Neuron (in vitro differentiated cells): ENCODE measurements around the gene MSN.
"Not testable (repeated sequence)": the region's sequence is repeated elsewhere in the genome, so short reads cannot be mapped to it uniquely, and the experiment has no call there.

Experiments used
- H2AFZ ChIP-seq: one replicate; pipeline ENCODE4 v1.6.1; 2013; ENCODE audit warnings: low read depth, mild to moderate bottlenecking, inconsistent platforms, low read length, moderate library complexity
- H3K27me3 ChIP-seq: one replicate; pipeline ENCODE4 v1.6.1; 2013; ENCODE audit warnings: low read length; ENCODE audit not compliant: insufficient read depth
- H3K36me3 ChIP-seq: one replicate; pipeline ENCODE4 v1.6.1; 2013; ENCODE audit warnings: low read length; ENCODE audit not compliant: insufficient read depth
- H3K4me1 ChIP-seq: one replicate; pipeline ENCODE4 v1.6.1; 2013; ENCODE audit warnings: low read length; ENCODE audit not compliant: insufficient read depth
- H3K4me3 ChIP-seq: 2 replicates; pipeline ENCODE4 v1.5.1; 2013; ENCODE audit warnings: mild to moderate bottlenecking, low read length, moderate library complexity
- H3K9me3 ChIP-seq: one replicate; pipeline ENCODE4 v1.6.1; 2013; ENCODE audit warnings: low read length

MSN gene

DNA sequence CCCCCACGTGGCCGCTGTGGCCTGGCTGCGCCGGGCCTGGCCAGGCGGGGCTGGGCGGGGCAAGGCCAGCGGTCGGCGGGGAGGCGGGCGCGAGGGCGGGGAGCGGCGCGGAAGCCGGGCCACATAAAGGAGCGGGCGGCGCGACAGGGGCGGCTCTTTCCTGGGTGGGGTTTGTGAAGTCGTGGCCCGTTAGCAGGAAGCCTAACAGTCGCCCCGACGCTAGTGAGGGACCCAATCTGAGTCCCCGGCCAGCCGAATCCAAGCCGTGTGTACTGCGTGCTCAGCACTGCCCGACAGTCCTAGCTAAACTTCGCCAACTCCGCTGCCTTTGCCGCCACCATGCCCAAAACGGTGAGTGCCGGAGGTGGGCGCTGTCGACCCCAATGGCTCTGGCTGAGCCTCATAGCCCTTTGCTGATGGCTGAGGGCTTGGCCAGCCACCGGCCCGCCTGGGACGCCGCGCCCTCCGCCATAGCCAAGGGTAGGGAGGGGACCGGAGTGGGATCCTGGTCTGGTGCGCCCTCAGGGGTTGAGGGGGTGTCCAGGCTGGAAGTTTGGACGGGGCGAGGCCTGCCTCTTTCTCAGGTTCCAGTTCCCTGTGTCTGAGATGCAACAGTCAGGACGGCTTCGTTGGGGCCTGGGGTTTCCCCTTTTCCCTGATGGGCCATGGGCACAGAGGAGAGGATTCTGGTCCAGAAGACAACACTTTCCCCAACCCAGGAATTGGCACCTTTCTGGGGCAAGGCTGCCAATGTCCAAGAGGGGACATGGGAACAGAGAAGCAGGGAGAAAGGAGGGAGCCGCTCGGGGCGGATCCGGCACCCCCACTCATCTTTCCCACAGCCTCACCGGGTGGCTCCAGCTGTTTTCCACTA is at the start of gene MSN:
TSS of gene MSN (plus strand) at position 152 of the 874 bp plus-strand sequence. CDS start at position 340, 188 bp downstream.
- Histone ChIP-seq H3K27me3 (no peaks in the 10 kb centered on the region), H3K4me1 (peaks cover 6% of the 10 kb centered on the region), H3K36me3 (no peaks in the 10 kb centered on the region), H2AFZ (no peak within 1 kb of the TSS), H3K9me3 (no peaks in the 10 kb centered on the region), H3K4me3 (peak within 1 kb of the TSS; percentile 86)

DNA sequence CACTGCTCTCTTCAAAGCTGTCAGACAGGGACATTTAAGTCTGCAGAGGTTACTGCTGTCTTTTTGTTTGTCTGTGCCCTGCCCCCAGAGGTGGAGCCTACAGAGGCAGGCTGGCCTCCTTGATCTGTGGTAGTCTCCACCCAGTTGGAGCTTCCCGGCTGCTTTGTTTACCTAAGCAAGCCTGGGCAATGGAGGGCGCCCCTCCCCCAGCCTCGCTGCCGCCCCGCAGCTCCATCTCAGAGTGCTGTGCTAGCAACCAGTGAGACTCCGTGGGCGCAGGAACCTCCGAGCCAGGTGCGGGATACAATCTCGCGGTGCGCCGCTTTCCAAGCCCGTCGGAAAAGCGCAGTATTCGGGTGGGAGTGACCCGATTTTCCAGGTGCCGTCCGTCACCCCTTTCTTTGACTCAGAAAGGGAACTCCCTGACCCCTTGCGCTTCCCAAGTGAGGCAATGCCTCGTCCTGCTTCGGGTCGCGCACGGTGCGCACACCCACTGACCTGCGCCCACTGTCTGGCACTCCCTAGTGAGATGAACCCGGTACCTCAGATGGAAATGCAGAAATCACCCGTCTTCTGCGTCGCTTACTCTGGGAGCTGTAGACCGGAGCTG is 47.3 kb upstream of the MSN start:
- H3K4me1 ChIP-seq, H3K4me3 ChIP-seq, H3K9me3 ChIP-seq, H2AFZ ChIP-seq, H3K27me3 ChIP-seq, H3K36me3 ChIP-seq: not testable (repeated sequence)

DNA sequence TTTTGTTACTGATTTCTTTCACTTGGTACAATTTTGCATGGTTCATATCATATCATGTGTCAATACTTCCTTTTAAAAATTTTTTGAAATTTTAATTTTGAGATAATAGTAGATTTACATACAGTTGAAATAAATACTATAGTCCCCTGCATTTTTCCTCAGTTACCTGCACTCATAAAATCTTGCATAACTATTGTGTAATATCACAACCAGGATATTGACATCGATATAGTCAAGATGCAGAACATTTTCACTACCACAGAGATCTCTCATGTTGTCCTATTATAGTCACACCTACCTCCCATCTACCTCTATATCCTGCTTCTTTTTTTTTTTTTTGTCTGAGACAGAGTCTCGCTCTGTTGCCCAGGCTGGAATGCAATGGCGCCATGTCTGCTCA is 36.7 kb upstream of the MSN start:
- Histone ChIP-seq H3K36me3 (no peaks in the 10 kb centered on the region), H3K4me3 (no peak overlapping the region), H2AFZ (no peak overlapping the region), H3K9me3 (no peaks in the 10 kb centered on the region), H3K27me3 (no peaks in the 10 kb centered on the region), H3K4me1 (no peaks in the 10 kb centered on the region)

- Histone ChIP-seq H3K4me1 (no peaks in the 10 kb centered on the region), H3K36me3 (no peaks in the 10 kb centered on the region), H3K4me3 (no peak overlapping the region), H2AFZ (no peak overlapping the region), H3K9me3 (no peaks in the 10 kb centered on the region), H3K27me3 (no peaks in the 10 kb centered on the region)
Observed at GRCh38 chrX:65633826-65634225, 33.6 kb upstream of the MSN start.

GRCh38 chrX:65634732-65635131 is 32.7 kb upstream of the MSN start:
- H3K4me1 ChIP-seq = no peaks in the 10 kb centered on the region
- H2AFZ ChIP-seq = no peak overlapping the region
- no peak overlapping the region for H3K4me3 ChIP-seq
- no peaks in the 10 kb centered on the region for H3K36me3 ChIP-seq
- no peaks in the 10 kb centered on the region for H3K27me3 ChIP-seq
- no peaks in the 10 kb centered on the region for H3K9me3 ChIP-seq

GRCh38 chrX:65635378-65635777 is 32.1 kb upstream of the MSN start:
- Histone ChIP-seq H3K9me3 (no peaks in the 10 kb centered on the region), H3K36me3 (no peaks in the 10 kb centered on the region), H3K27me3 (no peaks in the 10 kb centered on the region), H3K4me1 (no peaks in the 10 kb centered on the region), H3K4me3 (no peak overlapping the region), H2AFZ (no peak overlapping the region)

DNA sequence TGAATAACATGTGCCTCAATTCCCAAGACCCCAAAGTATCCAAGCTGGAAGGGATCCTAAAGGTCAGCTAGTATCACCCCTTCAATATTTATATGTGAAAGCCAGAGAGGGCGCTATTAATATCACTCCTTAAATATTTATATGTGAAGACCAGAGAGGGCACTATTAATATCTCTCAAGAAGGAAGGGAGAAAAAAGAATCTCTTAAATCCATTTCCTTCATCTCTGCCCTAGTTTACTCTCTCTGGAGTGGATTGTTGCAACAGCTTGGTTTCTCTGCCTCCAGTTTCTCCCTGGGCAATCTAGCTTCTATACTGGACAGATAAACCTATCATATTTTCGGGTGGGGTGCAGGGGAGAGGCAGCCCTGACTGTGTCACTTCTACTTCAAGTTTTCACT is 31.6 kb upstream of the MSN start:
- H3K9me3 ChIP-seq = no peaks in the 10 kb centered on the region
- no peak overlapping the region for H3K4me3 ChIP-seq
- H2AFZ ChIP-seq = no peak overlapping the region
- H3K27me3 ChIP-seq = no peaks in the 10 kb centered on the region
- H3K4me1 ChIP-seq = no peaks in the 10 kb centered on the region
- no peaks in the 10 kb centered on the region for H3K36me3 ChIP-seq

DNA sequence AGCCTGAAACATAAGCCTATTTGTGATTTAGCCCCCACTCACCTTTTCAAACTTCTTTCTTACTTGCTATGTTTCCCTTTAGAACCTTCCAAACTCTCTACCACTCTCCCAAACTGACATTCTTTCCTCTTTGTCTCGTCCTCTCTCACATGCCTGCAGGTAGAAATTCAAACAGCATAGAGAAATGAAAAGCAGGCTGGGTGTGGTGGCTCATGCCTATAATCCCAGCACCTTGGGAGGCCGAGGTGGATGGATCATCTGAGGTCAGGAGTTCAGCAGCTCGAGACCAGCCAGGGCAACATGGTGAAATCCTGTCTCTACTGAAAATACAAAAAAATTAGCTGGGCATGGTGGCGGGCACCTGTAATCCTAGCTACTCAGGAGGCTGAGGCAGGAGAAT is 31.2 kb upstream of the MSN start:
- H3K27me3 ChIP-seq, H3K36me3 ChIP-seq, H2AFZ ChIP-seq, H3K9me3 ChIP-seq, H3K4me3 ChIP-seq, H3K4me1 ChIP-seq: not testable (repeated sequence)

DNA sequence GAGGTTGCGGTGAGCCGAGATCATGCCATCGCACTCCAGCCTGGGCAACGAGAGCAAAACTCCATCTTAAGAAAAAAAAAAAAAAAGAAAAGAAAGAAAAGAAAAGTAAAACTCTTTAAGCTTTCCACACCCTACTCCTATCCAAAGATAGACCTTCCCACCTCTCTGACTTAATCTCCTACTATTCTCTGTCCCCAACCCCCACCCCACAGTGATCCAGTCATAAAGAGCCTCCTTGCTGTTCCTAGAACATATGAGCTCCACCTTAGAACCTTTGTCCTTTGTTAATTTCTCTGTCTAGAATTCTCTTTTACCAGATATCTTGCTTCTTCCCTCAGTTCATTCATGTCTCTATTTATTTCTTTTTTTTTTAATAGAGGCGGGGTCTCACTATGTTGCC is 30.1 kb upstream of the MSN start:
- no peaks in the 10 kb centered on the region for H3K27me3 ChIP-seq
- H2AFZ ChIP-seq = no peak overlapping the region
- H3K4me3 ChIP-seq = no peak overlapping the region
- no peaks in the 10 kb centered on the region for H3K36me3 ChIP-seq
- no peaks in the 10 kb centered on the region for H3K9me3 ChIP-seq
- no peaks in the 10 kb centered on the region for H3K4me1 ChIP-seq

DNA sequence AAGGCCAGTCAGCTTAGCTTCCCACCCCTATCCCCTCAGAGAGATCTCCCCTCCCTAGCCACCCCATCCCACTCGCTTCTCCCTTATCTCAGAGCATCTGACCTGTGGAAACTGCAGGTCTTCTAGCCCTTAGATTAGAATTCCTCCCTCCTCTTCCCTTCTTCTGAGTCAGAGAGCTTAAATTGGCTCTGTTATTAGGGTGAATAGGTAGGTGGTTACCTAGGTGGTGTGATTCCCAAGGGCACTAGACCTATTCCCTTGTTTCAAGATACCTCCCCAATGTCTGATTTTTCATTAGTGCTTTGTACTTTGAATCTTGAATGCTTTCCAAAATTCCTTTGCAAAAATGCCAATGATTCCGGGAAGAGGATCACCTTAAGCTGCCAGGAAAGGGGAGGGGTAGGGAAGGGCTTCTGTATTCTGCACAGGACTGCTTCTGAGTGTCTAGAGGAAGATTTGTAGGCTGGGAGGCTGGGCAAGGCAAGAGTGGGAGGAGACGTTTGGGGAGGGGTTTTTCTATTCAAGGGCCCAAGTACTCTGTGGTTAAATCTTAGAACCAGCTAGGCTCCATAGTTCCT is 24.5 kb upstream of the MSN start:
- Histone ChIP-seq H3K9me3 (no peaks in the 10 kb centered on the region), H2AFZ (no peak overlapping the region), H3K4me3 (no peak overlapping the region), H3K36me3 (no peaks in the 10 kb centered on the region), H3K27me3 (no peaks in the 10 kb centered on the region), H3K4me1 (no peaks in the 10 kb centered on the region)

GRCh38 chrX:65643531-65644052 is 23.9 kb upstream of the MSN start:
- H3K4me3 ChIP-seq = no peak overlapping the region
- H2AFZ ChIP-seq = no peak overlapping the region
- H3K4me1 ChIP-seq = no peaks in the 10 kb centered on the region
- H3K36me3 ChIP-seq = no peaks in the 10 kb centered on the region
- H3K9me3 ChIP-seq = no peaks in the 10 kb centered on the region
- no peaks in the 10 kb centered on the region for H3K27me3 ChIP-seq

DNA sequence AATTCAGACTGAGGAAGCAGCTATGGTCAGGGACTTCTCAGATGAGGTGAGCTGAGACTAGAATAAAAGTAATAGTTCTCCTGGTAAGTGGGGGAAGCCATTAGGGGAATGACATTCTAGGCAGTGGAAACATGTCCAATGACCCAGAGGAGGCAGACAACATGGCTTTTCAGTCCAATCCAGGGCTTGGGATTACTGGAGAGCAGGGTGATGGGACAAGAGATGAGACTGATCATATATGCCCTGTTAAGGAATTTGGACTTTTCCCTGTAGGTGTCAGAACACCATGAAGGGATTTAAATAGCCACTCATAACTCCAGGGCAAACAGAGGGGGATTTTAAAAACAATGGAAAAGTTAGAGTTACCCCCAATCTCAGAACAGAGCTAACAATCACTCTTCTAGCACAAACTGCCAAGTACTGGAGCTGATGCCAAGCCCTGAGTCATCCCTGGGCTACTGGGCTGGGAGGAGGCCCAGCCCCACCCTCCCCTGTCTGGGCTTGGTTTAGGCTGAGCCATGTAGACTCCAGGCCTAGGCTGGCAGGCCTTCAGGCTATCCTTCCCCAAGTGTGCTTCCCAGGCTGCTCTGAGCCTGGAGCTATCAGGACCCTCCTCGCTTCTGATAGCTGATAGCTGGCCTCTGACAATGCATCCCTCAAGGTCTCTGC is 22.7 kb upstream of the MSN start:
- Histone ChIP-seq H2AFZ (no peak overlapping the region), H3K36me3 (no peaks in the 10 kb centered on the region), H3K4me1 (no peaks in the 10 kb centered on the region), H3K4me3 (no peak overlapping the region), H3K27me3 (no peaks in the 10 kb centered on the region), H3K9me3 (no peaks in the 10 kb centered on the region)

GRCh38 chrX:65647801-65648200 is 19.7 kb upstream of the MSN start:
- no peaks in the 10 kb centered on the region for H3K27me3 ChIP-seq
- H3K9me3 ChIP-seq = no peaks in the 10 kb centered on the region
- no peaks in the 10 kb centered on the region for H3K4me1 ChIP-seq
- H3K36me3 ChIP-seq = no peaks in the 10 kb centered on the region
- H2AFZ ChIP-seq = no peak overlapping the region
- H3K4me3 ChIP-seq = no peak overlapping the region
